H7 (cell line): Measurements from ENCODE around the gene RNF180. TPM values are rescaled to one million over a fixed set of nuclear protein-coding genes. Genes with fewer than 3 reads are reported as not detected.
"Not testable (repeated sequence)": the region's sequence is repeated elsewhere in the genome, so short reads cannot be mapped to it uniquely, and the experiment has no call there.

Experiments used
- DNase-seq: peaks from one replicate; pipeline ENCODE4 v3.0.0; 2012
- H3K27me3 ChIP-seq: 2 replicates; pipeline ENCODE4 v1.6.0; 2011; ENCODE audit warnings: mild to moderate bottlenecking, low read length; ENCODE audit not compliant: control insufficient read depth, insufficient read depth
- H3K36me3 ChIP-seq: replicated peaks from 2 replicates; pipeline ENCODE4 v1.5.1; 2011; ENCODE audit warnings: low read length; ENCODE audit not compliant: control insufficient read depth, insufficient read depth
- H3K4me3 ChIP-seq: 2 replicates; pipeline ENCODE4 v1.5.1; 2011; ENCODE audit warnings: low read depth, mild to moderate bottlenecking, control low read depth, low read length, moderate library complexity; ENCODE audit not compliant: insufficient read depth
- total RNA-seq: library from RNA; depleted of rRNA; stranded (reverse); fragments of >200 nt; shearing (Covaris generic); gene quantifications from 2 replicates; pipeline ENCODE4 v1.2.3, GENCODE V29; 2014

Gene RNF180
- total RNA-seq, 1 experiment from 2014 or later: 1.2 TPM

GRCh38 chr5:64201996-64202395 is 36.4 kb downstream of the RNF180 start:
- DNase-seq: no peak
- Histone ChIP-seq H3K4me3 (no peak overlapping the region), H3K27me3 (no peaks in the 10 kb centered on the region), H3K36me3 (no peaks in the 10 kb centered on the region)

- DNase-seq: no peak
- Histone ChIP-seq H3K36me3 (no peaks in the 10 kb centered on the region), H3K27me3 (no peaks in the 10 kb centered on the region), H3K4me3 (no peak overlapping the region)
Measured at GRCh38 chr5:64206653-64207052, 41.0 kb downstream of the RNF180 start.

- no peak for DNase-seq
- no peak overlapping the region for H3K4me3 ChIP-seq
- H3K36me3 ChIP-seq: no peaks in the 10 kb centered on the region
- no peaks in the 10 kb centered on the region for H3K27me3 ChIP-seq
Measured at GRCh38 chr5:64207978-64208377, 42.3 kb downstream of the RNF180 start.

DNA sequence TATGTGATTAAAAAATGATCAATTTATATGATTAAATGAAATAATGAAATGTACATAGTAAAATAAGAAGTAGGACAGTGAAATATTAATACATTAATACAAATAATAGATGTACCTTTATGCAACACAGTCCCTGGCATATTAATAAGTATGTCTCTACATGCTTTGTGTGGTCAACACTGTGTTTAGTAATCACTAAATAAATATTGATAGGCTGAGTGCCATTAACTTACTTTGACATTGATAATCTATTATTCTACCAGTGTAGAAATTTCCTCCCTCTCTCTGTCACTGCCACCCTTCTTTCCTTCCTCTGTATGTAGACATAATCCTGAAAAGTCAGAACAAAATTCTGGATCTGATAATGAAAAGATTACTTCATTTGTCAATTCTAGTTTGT is 43.7 kb downstream of the RNF180 start:
- Histone ChIP-seq H3K4me3 (no peak overlapping the region), H3K27me3 (no peaks in the 10 kb centered on the region), H3K36me3 (no peaks in the 10 kb centered on the region)
- DNase-seq: no peak

DNA sequence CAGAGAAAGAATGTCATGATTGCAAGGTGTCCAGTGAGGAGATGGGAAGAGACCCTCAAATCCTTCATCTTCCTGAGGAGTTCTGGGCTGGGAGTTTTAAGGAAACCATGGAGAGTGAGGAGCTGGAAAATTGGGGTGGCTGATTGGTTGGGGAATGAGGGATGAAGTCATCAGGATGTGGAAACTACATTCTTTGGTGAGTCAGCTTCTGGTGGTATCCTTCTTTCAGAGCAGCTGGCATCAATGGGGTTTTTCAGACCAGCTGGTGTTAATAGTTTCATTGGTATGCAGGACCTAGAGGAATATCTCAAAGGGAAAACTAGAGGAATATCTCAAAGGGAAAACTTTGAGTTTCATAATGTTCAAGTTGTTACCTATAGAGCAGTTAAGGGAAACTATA is 45.2 kb downstream of the RNF180 start:
- no peaks in the 10 kb centered on the region for H3K27me3 ChIP-seq
- no peak for DNase-seq
- no peak overlapping the region for H3K4me3 ChIP-seq
- H3K36me3 ChIP-seq: no peaks in the 10 kb centered on the region

GRCh38 chr5:64213011-64213410 is 47.4 kb downstream of the RNF180 start:
- Histone ChIP-seq H3K36me3 (no peaks in the 10 kb centered on the region), H3K4me3 (no peak overlapping the region), H3K27me3 (no peaks in the 10 kb centered on the region)
- no peak for DNase-seq

- Histone ChIP-seq H3K4me3 (no peak overlapping the region), H3K36me3 (no peaks in the 10 kb centered on the region), H3K27me3 (no peaks in the 10 kb centered on the region)
- no peak for DNase-seq
Measured at GRCh38 chr5:64213531-64213930, 47.9 kb downstream of the RNF180 start.

DNA sequence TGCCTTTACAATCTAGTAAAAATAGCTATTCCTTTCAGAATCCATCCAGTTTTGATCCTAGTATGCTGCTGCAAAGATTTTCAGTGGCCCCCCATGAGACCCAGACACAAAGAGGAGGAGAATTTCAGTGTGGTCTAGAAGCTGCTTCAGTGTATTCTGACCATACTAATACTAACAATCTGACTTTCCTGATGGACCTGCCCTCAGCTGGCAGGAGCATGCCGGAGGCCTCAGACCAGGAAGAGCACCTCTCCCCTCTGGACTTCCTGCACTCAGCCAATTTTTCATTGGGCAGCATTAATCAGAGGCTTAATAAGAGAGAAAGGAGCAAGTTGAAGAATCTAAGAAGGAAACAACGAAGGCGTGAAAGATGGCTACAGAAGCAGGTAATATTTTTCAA is 48.5 kb downstream of the RNF180 start:
- Histone ChIP-seq H3K36me3 (no peaks in the 10 kb centered on the region), H3K27me3 (no peaks in the 10 kb centered on the region), H3K4me3 (no peak overlapping the region)
- no peak for DNase-seq

- Histone ChIP-seq H3K36me3 (no peaks in the 10 kb centered on the region), H3K27me3 (no peaks in the 10 kb centered on the region), H3K4me3 (no peak overlapping the region)
- no peak for DNase-seq
Measured at GRCh38 chr5:64221911-64222310, 56.3 kb downstream of the RNF180 start.

GRCh38 chr5:64225286-64225981 is 59.8 kb downstream of the RNF180 start:
- DNase-seq, H3K27me3 ChIP-seq, H3K4me3 ChIP-seq, H3K36me3 ChIP-seq: not testable (repeated sequence)

- not testable (repeated sequence) for H3K27me3 ChIP-seq, H3K4me3 ChIP-seq, DNase-seq, H3K36me3 ChIP-seq
Measured at GRCh38 chr5:64227131-64227537, 61.5 kb downstream of the RNF180 start.

DNA sequence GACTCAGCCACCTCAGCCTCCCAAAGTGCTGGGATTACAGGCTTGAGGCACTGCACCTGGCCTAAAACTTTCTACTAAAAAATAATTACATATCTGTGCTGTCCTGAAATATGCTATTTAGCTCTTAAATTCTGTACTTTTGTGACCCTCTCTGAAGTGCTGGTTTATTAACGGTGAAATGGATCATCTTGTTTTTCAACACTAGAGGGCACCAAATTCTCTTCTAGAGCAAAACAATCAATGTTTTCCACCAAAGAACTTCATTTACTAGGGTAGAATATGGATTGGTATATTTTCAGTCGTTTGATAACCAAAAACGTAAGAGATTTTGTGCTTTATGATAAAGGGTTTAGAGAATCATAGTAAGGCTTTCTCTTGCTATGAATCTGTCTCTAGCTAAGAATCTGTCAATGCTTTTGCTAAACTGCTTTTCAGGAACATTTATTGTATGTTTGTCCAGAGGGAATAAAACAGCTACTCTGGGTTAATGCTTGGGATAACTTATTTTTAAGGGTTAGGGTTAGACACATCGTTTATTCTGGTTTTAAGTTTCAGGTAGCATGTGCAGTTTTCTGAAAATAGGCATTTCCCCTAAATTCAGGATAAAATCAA is 63.6 kb downstream of the RNF180 start:
- H3K27me3 ChIP-seq: no peaks in the 10 kb centered on the region
- peak; percentile 64 for DNase-seq
- no peaks in the 10 kb centered on the region for H3K36me3 ChIP-seq

DNA sequence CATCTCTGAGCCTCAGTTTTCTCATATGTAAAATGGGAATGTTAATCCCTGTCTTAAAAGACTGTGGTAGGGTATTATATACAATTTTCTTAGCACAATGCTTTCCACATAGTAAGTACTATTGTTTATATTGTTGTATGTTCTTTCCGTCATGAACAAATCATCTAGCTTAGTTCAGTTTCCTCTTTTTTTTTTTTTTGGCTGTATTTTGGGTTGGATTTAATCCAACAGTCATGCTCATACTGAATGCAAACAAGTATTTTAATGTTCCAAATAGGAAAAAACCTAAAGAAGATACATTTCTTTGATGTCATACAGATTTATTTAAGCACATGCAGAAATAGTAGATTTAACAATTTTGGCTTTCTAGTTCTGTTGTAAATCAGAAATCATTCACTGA is 95.1 kb downstream of the RNF180 start:
- Histone ChIP-seq H3K4me3 (no peak overlapping the region), H3K27me3 (no peaks in the 10 kb centered on the region), H3K36me3 (no peaks in the 10 kb centered on the region)
- DNase-seq: no peak

More for the DNA sequence above, 63.6 kb downstream of the RNF180 start:
- H3K4me3 ChIP-seq: no peak overlapping the region

GRCh38 chr5:64269164-64269563 is 103.5 kb downstream of the RNF180 start:
- no peak for DNase-seq
- Histone ChIP-seq H3K36me3 (no peaks in the 10 kb centered on the region), H3K4me3 (no peak overlapping the region), H3K27me3 (no peaks in the 10 kb centered on the region)

DNA sequence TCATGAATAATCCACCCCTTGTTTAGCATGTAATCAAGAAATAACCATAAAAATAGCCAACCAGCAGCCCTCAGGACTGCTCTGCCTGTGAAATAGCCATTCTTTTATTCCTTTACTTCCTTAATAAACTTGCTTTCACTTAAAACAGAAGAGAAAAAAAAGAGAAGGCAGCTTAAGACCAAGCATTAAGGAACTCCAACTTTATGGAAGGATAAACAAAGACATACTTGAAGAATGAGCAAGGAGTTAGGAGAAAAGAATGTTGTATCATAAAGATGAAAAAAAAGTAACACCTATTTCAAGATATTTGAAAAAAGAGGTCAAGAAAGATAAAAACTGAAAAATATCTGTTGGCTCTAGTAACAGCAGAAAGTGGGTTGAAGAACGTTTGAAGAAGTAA is 107.6 kb downstream of the RNF180 start:
- no peak for DNase-seq
- no peaks in the 10 kb centered on the region for H3K36me3 ChIP-seq
- H3K4me3 ChIP-seq: no peak overlapping the region
- no peaks in the 10 kb centered on the region for H3K27me3 ChIP-seq
